ENCODE results near the gene RPTOR. TPM values are rescaled to one million over a fixed set of nuclear protein-coding genes. Genes with fewer than 3 reads are reported as not detected.

RPTOR gene
- total and polyA plus RNA-seq, 2 experiments from 2014 or later = 13.2 to 37.9 TPM

- TF ChIP-seq CTCF (IDR thresholded peaks at IDR 0.05; ENCODE audit: low read depth, low read length) = no peak
- no peaks in the 10 kb centered on the region for H3K27me3 ChIP-seq
- no peaks in the 10 kb centered on the region for H3K36me3 ChIP-seq
- DNase-seq (ENCODE audit: low read depth in 1 of 2, low spot score in 1 of 2) = no peak
- H3K4me3 ChIP-seq = no peak overlapping the region
- H3K4me1 ChIP-seq (ENCODE audit: low read depth) = no peaks in the 10 kb centered on the region
- no peaks in the 10 kb centered on the region for H3K9me3 ChIP-seq (ENCODE audit: low read depth)
- H3K27ac ChIP-seq = no peak overlapping the region
These were observed 306.8 kb downstream of the RPTOR start for GRCh38 chr17:80851277-80851925.

GRCh38 chr17:80852476-80853015 is 307.9 kb downstream of the RPTOR start:
- no peak overlapping the region for H3K4me3 ChIP-seq
- no peaks in the 10 kb centered on the region for H3K9me3 ChIP-seq (ENCODE audit: low read depth)
- no peaks in the 10 kb centered on the region for H3K36me3 ChIP-seq
- H3K4me1 ChIP-seq (ENCODE audit: low read depth) = no peaks in the 10 kb centered on the region
- no peak overlapping the region for H3K27ac ChIP-seq
- no peak for DNase-seq (ENCODE audit: low read depth in 1 of 2, low spot score in 1 of 2)
- H3K27me3 ChIP-seq = no peaks in the 10 kb centered on the region
- no peak for TF ChIP-seq CTCF (IDR thresholded peaks at IDR 0.05; ENCODE audit: low read depth, low read length)

GRCh38 chr17:80853076-80853475 is 308.4 kb downstream of the RPTOR start:
- Histone ChIP-seq H3K4me1 (ENCODE audit: low read depth) (no peaks in the 10 kb centered on the region), H3K9me3 (ENCODE audit: low read depth) (no peaks in the 10 kb centered on the region)
- DNase-seq (ENCODE audit: low read depth in 1 of 2, low spot score in 1 of 2) = no peak

GRCh38 chr17:80854220-80854619 is 309.6 kb downstream of the RPTOR start:
- no peaks in the 10 kb centered on the region for H3K27me3 ChIP-seq
- DNase-seq (ENCODE audit: low read depth in 1 of 2, low spot score in 1 of 2) = no peak

More at GRCh38 chr17:80853076-80853475, 308.4 kb downstream of the RPTOR start:
- Histone ChIP-seq H3K27ac (no peak overlapping the region), H3K4me3 (no peak overlapping the region), H3K27me3 (no peaks in the 10 kb centered on the region), H3K36me3 (no peaks in the 10 kb centered on the region)
- no peak for TF ChIP-seq CTCF (IDR thresholded peaks at IDR 0.05; ENCODE audit: low read depth, low read length)

GRCh38 chr17:80855196-80855947 is 310.7 kb downstream of the RPTOR start:
- no peak overlapping the region for H3K4me3 ChIP-seq
- H3K36me3 ChIP-seq = no peaks in the 10 kb centered on the region
- H3K27ac ChIP-seq = no peak overlapping the region
- H3K9me3 ChIP-seq (ENCODE audit: low read depth) = no peaks in the 10 kb centered on the region
- TF ChIP-seq CTCF (IDR thresholded peaks at IDR 0.05; ENCODE audit: low read depth, low read length) = no peak
- DNase-seq (ENCODE audit: low read depth in 1 of 2, low spot score in 1 of 2) = no peak
- H3K4me1 ChIP-seq (ENCODE audit: low read depth) = no peaks in the 10 kb centered on the region
- H3K27me3 ChIP-seq = no peaks in the 10 kb centered on the region

More at GRCh38 chr17:80854220-80854619, 309.6 kb downstream of the RPTOR start:
- Histone ChIP-seq H3K4me3 (no peak overlapping the region), H3K9me3 (ENCODE audit: low read depth) (no peaks in the 10 kb centered on the region), H3K4me1 (ENCODE audit: low read depth) (no peaks in the 10 kb centered on the region), H3K27ac (no peak overlapping the region), H3K36me3 (no peaks in the 10 kb centered on the region)
- no peak for TF ChIP-seq CTCF (IDR thresholded peaks at IDR 0.05; ENCODE audit: low read depth, low read length)

All from cardiac muscle cell (in vitro differentiated cells and primary cell).